Measurements from ENCODE around the gene IRF5.
"Not testable (repeated sequence)": the region's sequence is repeated elsewhere in the genome, so short reads cannot be mapped to it uniquely, and the experiment has no call there.

Gene IRF5

DNA sequence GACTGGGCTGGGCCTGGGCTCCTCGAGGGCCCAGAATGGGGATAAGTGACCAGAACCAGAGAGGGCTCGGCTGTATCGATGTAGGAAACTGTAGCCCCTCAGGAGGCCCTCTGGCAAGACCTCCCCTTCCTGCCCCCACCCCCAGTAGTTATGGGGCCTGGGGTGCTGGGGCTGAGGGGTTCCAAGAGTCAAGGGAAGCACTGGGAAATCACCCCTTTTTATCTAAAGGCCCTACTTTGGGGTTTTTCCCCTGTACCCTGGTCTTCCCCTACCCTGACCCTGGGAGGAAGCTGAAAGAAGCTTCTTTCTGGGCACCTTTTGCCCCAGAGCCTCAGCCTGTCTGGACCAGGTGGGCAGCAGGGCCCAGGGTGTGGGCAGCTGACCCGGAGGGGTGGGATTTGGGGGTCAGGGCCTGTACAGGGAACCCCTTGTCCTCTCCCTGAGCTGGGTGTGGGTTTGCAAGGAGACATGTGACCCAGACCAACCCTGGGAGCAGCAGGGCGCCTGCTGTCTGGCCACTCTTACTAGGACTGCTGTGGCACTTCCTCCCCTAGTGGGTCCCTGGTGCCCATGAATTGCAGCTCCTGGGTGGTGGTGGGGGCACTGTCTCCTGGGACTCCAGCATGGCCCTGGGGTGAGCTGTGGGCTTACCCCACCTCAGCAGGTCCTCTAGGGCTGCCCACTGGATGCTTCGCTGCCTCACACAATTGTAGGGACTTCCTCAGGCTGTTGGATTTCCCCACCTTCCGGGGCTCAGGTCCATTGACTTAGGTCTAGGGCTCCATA is 1.5 kb downstream of the IRF5 start:
- no peak overlapping the region for H3K4me3 ChIP-seq (ENCODE audit: control insufficient read depth, low read depth, low read length)
- TF ChIP-seq, protein P1, sequence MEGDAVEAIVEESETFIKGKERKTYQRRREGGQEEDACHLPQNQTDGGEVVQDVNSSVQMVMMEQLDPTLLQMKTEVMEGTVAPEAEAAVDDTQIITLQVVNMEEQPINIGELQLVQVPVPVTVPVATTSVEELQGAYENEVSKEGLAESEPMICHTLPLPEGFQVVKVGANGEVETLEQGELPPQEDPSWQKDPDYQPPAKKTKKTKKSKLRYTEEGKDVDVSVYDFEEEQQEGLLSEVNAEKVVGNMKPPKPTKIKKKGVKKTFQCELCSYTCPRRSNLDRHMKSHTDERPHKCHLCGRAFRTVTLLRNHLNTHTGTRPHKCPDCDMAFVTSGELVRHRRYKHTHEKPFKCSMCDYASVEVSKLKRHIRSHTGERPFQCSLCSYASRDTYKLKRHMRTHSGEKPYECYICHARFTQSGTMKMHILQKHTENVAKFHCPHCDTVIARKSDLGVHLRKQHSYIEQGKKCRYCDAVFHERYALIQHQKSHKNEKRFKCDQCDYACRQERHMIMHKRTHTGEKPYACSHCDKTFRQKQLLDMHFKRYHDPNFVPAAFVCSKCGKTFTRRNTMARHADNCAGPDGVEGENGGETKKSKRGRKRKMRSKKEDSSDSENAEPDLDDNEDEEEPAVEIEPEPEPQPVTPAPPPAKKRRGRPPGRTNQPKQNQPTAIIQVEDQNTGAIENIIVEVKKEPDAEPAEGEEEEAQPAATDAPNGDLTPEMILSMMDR (conservative IDR thresholded peaks at IDR 0.05; ENCODE audit: control insufficient read depth, insufficient read depth, low read depth, low read length), result no peak
- no peak for DNase-seq (ENCODE audit: low read depth)

DNA sequence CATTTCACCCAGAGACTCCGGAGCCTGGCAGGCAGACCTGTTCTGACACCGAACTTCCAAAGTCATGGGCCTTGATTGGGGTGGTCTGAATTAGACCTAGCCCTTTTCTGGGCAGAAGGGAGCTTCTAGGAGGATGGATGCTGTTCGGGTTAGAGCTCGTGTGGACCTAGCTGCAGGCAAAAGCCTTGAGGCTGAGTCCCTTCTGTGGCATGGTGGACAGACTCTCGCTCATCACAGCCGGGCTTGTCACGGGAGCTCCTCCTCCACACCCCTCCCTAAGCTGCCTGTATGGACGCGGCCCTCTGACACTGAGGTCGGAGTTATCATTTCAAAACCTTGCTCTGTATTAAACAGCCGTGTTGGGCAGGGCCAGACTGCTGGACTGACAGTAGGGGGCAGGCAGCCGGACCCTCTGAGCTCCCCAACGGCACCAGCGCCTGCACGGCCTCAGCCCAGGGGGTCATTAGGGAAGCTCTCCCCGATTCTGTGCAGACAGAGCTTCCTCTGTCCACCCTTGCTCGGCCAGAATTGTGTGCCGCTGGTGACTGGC is 2.2 kb downstream of the IRF5 start:
- DNase-seq (ENCODE audit: low read depth), result no peak
- no peak overlapping the region for H3K4me3 ChIP-seq (ENCODE audit: control insufficient read depth, low read depth, low read length)
- TF ChIP-seq, protein P1 (conservative IDR thresholded peaks at IDR 0.05; ENCODE audit: control insufficient read depth, insufficient read depth, low read depth, low read length), result no peak

DNA sequence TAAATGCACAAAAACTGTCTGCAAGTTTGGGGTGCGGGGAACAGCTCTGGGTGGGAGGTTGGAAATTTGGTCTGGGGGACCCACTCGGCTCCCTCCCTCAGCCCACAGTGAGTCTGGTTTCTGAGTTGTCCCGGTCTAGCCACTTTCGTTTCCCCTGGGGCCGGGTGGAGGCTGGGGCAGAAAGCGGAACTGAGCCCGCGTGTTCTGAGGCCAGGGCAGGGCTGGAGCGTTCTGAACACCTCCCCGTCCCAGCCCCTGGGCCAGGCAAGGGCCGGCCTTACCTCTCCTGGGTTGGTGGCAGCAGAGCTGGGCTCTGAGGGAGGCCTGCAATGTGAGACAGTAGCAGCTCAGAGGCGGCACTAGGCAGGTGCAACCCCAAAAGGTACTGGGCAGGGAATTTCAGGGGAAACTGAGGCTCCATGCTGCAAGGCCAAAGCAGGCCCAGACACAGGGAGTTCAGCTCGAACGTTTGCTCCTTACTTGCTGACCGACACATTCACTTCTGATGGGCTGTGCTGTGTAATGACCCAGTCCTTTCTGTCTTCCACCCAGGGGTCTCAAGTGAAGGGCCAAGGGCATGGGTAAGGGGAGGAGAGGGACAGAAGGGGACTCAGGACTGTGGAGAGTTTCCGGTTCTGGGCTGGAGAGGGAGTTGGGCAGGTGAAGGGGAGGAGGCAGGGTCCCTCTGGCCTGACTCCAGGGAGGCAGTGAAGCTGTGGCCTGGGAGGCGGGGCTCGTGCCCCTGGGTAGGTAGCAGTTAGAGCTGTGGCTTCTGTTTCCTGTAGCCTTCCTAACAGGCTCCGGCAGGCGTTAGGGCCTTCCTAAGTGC is 3.0 kb downstream of the IRF5 start:
- H3K4me3 ChIP-seq (ENCODE audit: control insufficient read depth, low read depth, low read length), result no peak overlapping the region
- TF ChIP-seq, protein P1 (conservative IDR thresholded peaks at IDR 0.05; ENCODE audit: control insufficient read depth, insufficient read depth, low read depth, low read length), result no peak
- no peak for DNase-seq (ENCODE audit: low read depth)

DNA sequence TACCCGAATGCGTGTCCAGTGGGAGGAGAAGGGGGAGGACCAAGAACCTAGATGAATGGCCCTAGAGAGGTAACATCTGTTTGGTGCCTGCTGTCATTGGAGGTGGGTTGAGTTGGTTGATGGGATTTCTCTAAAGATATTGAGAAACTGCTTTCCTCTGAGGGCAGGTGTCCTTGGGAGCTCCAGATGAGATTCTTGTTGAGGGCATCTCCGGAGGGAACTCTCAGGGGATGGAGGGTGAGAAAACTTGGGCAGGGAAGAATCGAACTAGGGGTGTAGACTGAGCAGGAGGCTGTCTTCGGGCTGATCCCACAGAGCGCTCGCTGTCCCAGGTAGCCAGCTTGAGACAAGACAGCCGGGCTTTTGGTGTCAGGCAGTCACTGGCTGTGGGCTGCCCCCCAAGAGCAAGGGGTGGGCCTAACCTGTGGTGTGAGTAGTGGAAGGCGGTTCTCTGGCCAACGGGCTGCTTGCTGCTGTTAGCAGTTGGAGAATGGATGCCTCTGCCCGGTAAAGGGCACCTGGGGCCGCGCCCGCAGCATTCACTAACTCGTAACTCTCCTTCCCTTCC is 3.7 kb downstream of the IRF5 start:
- H3K4me3 ChIP-seq (ENCODE audit: control insufficient read depth, low read depth, low read length), result no peak overlapping the region
- DNase-seq (ENCODE audit: low read depth), result no peak
- TF ChIP-seq, protein P1 (conservative IDR thresholded peaks at IDR 0.05; ENCODE audit: control insufficient read depth, insufficient read depth, low read depth, low read length), result no peak

DNA sequence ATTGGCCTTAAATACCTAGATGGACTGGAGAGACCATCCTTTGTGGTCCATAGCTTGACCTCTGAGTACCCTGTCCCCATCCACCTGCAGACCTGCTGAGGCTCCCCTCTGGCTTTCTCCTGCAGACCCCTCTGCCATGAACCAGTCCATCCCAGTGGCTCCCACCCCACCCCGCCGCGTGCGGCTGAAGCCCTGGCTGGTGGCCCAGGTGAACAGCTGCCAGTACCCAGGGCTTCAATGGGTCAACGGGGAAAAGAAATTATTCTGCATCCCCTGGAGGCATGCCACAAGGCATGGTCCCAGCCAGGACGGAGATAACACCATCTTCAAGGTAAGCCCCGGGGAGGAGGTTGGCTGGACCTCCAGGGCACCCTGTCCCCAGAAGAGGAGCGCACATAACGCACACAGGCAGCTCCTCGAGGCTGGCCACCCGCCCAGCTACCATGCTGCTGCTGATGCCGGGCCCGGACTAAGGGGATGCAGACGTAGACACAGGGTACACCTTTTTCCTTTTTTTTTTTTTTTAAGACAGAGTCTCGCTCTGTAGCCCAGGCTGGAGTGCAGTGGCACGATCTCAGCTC is 4.3 kb downstream of the IRF5 start:
- TF ChIP-seq, protein P1 (conservative IDR thresholded peaks at IDR 0.05; ENCODE audit: control insufficient read depth, insufficient read depth, low read depth, low read length), result no peak
- DNase-seq (ENCODE audit: low read depth), result no peak
- no peak overlapping the region for H3K4me3 ChIP-seq (ENCODE audit: control insufficient read depth, low read depth, low read length)

DNA sequence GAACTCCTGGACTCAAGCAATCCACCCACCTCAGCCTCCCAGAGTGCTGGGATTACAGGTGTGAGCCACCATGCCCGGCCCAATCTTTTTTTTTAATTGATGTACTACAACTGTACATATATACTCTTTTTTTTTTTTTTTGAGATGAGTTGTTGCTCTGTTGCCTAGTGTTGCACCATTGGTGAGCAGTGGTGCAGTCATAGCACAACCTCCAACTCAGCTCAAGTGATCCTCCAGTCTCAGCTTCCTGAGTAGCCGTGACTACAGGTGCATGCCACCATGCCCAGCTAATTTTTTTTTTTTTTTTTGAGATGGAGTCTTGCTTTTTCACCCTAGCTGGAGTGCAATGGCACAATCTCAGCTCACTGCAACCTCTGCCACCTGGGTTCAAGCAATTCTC is 5.5 kb downstream of the IRF5 start:
- H3K4me3 ChIP-seq (ENCODE audit: control insufficient read depth, low read depth, low read length); DNase-seq (ENCODE audit: low read depth): not testable (repeated sequence)

Data from fibroblast of mammary gland (primary cell).